ENCODE measurements around the gene AK4. TPM values are rescaled to one million over a fixed set of nuclear protein-coding genes. Genes with fewer than 3 reads are reported as not detected.

AK4 gene
- total and polyA plus RNA-seq, 2 of the 4 experiments (the other 2 are of a cell fraction), result 12.4 to 30.3 TPM

DNA sequence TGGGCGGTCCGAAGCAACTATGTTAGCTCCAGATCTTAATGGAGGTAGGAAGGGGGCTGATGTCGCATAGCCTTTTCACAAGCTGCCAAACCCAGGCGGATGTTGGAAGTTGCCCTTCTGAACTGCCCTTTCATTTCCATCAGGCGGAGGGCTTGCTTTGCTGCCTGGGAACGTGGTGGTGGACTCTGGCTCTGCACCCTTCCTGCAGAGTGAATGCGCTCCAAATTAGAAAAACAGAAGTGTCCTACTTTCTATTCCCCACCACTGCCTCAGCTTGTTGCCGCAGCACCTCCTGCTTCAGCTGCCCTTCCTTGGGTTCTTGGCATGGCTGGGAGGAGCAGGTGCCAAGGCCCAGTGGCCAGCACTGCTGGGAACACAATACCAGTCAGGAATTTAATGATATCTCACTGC lies 60.6 kb downstream of the AK4 start:
- CTCF ChIA-PET, result interaction anchor here (0.7 to 2.6 kb wide), 6 partner anchors 12 to 887 kb away, joined by 3 to 10 read pairs (median 4); no protein-coding TSS in a partner anchor
- Histone ChIP-seq H2BK15ac (ENCODE audit: low read depth, low read length) (no peak overlapping the region), H3K9me3 (ENCODE audit: control insufficient read depth, insufficient read depth, low read length) (no peaks in the 10 kb centered on the region), H2AK9ac (replicated peaks; ENCODE audit: low read depth, low read length, poor library complexity) (no peak overlapping the region), H3K79me1 (ENCODE audit: low read depth in 1 of 2, low read length in 2 of 2) (peaks cover 0 to 13% of the 10 kb centered on the region in 2 experiments; a peak in 2 of 4 replicates), H3K4ac (ENCODE audit: low read depth, low read length) (no peak overlapping the region), H3K14ac (replicated peaks; ENCODE audit: low read depth, low read length) (no peak overlapping the region), H3K23ac (ENCODE audit: low read depth, low read length) (no peak overlapping the region), H4K20me1 (ENCODE audit: insufficient read depth, low read length) (no peaks in the 10 kb centered on the region), H3K27ac (ENCODE audit: insufficient read depth, low read length) (no peak overlapping the region), H3K56ac (ENCODE audit: extremely low read depth, insufficient read depth, low read length) (no peak overlapping the region), H2BK20ac (ENCODE audit: low read depth, low read length) (no peak overlapping the region), H4K8ac (ENCODE audit: low read depth in 2 of 2, low read length in 2 of 2) (no peak overlapping the region), H4K5ac (ENCODE audit: low read depth, low read length) (no peak overlapping the region), H3K27me3 (ENCODE audit: control insufficient read depth, insufficient read depth, low read length) (no peaks in the 10 kb centered on the region), H2AFZ (replicated peaks; ENCODE audit: low read length, poor library complexity) (no peak overlapping the region), H3K4me1 (ENCODE audit: control insufficient read depth, insufficient read depth, low read length) (no peaks in the 10 kb centered on the region; the same call in 1 of the 2 replicates), H4K91ac (ENCODE audit: insufficient read depth, low read depth, low read length) (no peak overlapping the region), H2BK120ac (ENCODE audit: low read depth, low read length) (no peak overlapping the region), H3K4me2 (ENCODE audit: low read depth, low read length) (no peak overlapping the region), H3K9ac (ENCODE audit: low read depth, low read length) (no peak overlapping the region), H2AK5ac (ENCODE audit: low read depth, low read length) (no peak overlapping the region), H3K9me1 (ENCODE audit: insufficient read depth, low read length) (no peaks in the 10 kb centered on the region), H3K36me3 (ENCODE audit: control insufficient read depth, insufficient read depth, low read length) (no peaks in the 10 kb centered on the region), H3K18ac (ENCODE audit: low read depth, low read length) (no peak overlapping the region), H2BK5ac (ENCODE audit: low read depth, low read length, poor library complexity, severe bottlenecking) (no peak overlapping the region), H3K4me3 (ENCODE audit: insufficient read depth, low read depth, low read length) (no peak overlapping the region)
- 77% methylated on average over 4 of the region's 8 CpGs; no CpG with 5 or more reads in 1 of the 2 experiments for WGBS, 2 experiments (ENCODE audit: extremely low coverage in 2 of 2, insufficient read length in 1 of 2)
- ATAC-seq (ENCODE audit: low read depth) (no peak), DNase-seq (no peak)
- dilution Hi-C loops (cut with HindIII; ENCODE audit: low sequenced_read_pairs, unreplicated experiment) (no loop called here), in situ Hi-C loops (cut with MboI; ENCODE audit: low sequenced_read_pairs) (loop anchor here (5.0 kb wide), 1 partner anchor 141 kb away; no protein-coding TSS in a partner anchor), intact Hi-C loops (cut with micrococcal nuclease) (loop anchor here (2.0 kb wide), 1 partner anchor 940 kb away; no protein-coding TSS in a partner anchor)
- TF ChIP-seq RFX5 (IDR thresholded peaks at IDR 0.05; ENCODE audit: low read depth, low read length) (no peak), BHLHE40 (IDR thresholded peaks at IDR 0.05; ENCODE audit: low read depth, low read length) (no peak), POLR2A (IDR thresholded peaks at IDR 0.05; ENCODE audit: low read depth, low read length) (no peak), MAZ (IDR thresholded peaks at IDR 0.05; ENCODE audit: borderline replicate concordance, low read depth, low read length) (no peak), RCOR1 (IDR thresholded peaks at IDR 0.05; ENCODE audit: insufficient replicate concordance, low read length) (no peak), NFE2L2 (IDR thresholded peaks at IDR 0.05; ENCODE audit: low read depth, low read length) (no peak), MAFK (IDR thresholded peaks at IDR 0.05; ENCODE audit: low read depth, low read length) (no peak), RAD21 (IDR thresholded peaks at IDR 0.05; ENCODE audit: low read length) (no peak), CEBPB (IDR thresholded peaks at IDR 0.05; ENCODE audit: low read depth, low read length) (no peak), MXI1 (IDR thresholded peaks at IDR 0.05; ENCODE audit: borderline replicate concordance, low read depth, low read length) (no peak), SMC3 (IDR thresholded peaks at IDR 0.05; ENCODE audit: low read depth, low read length) (no peak), FOS (IDR thresholded peaks at IDR 0.05; ENCODE audit: low read depth, low read length) (no peak), CHD1 (IDR thresholded peaks at IDR 0.05; ENCODE audit: low read depth, low read length) (no peak)
- TF ChIP-seq, protein P1, sequence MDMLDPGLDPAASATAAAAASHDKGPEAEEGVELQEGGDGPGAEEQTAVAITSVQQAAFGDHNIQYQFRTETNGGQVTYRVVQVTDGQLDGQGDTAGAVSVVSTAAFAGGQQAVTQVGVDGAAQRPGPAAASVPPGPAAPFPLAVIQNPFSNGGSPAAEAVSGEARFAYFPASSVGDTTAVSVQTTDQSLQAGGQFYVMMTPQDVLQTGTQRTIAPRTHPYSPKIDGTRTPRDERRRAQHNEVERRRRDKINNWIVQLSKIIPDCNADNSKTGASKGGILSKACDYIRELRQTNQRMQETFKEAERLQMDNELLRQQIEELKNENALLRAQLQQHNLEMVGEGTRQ (IDR thresholded peaks at IDR 0.05; ENCODE audit: low read depth, low read length), result no peak
- TF ChIP-seq, protein P2, sequence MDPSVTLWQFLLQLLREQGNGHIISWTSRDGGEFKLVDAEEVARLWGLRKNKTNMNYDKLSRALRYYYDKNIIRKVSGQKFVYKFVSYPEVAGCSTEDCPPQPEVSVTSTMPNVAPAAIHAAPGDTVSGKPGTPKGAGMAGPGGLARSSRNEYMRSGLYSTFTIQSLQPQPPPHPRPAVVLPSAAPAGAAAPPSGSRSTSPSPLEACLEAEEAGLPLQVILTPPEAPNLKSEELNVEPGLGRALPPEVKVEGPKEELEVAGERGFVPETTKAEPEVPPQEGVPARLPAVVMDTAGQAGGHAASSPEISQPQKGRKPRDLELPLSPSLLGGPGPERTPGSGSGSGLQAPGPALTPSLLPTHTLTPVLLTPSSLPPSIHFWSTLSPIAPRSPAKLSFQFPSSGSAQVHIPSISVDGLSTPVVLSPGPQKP (IDR thresholded peaks at IDR 0.05; ENCODE audit: borderline replicate concordance, low read depth, low read length), result no peak
- TF ChIP-seq, protein P3, sequence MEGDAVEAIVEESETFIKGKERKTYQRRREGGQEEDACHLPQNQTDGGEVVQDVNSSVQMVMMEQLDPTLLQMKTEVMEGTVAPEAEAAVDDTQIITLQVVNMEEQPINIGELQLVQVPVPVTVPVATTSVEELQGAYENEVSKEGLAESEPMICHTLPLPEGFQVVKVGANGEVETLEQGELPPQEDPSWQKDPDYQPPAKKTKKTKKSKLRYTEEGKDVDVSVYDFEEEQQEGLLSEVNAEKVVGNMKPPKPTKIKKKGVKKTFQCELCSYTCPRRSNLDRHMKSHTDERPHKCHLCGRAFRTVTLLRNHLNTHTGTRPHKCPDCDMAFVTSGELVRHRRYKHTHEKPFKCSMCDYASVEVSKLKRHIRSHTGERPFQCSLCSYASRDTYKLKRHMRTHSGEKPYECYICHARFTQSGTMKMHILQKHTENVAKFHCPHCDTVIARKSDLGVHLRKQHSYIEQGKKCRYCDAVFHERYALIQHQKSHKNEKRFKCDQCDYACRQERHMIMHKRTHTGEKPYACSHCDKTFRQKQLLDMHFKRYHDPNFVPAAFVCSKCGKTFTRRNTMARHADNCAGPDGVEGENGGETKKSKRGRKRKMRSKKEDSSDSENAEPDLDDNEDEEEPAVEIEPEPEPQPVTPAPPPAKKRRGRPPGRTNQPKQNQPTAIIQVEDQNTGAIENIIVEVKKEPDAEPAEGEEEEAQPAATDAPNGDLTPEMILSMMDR (conservative IDR thresholded peaks at IDR 0.05; ENCODE audit: low read depth, low read length), result no peak
- POLR2A ChIA-PET (ENCODE audit: unreplicated experiment), result no interaction called here
- BruUV-seq (replicated peaks), result no TSS peak

Measured in IMR-90 (cell line).